ENCODE results near the gene LAMTOR2.

The LAMTOR2 gene

GRCh38 chr1:156020293-156021092 is 34.1 kb upstream of the LAMTOR2 start, which contains the start of gene SSR2:
Gene SSR2 (minus strand): TSS chr1:156020951. CDS start chr1:156020167, 784 bp downstream.
- Histone ChIP-seq H3K79me2 (ENCODE audit: control insufficient read depth, low read length) (peaks cover 31% of the 10 kb centered on the region), H4K20me1 (ENCODE audit: control insufficient read depth, insufficient read depth, low read depth, low read length) (no peaks in the 10 kb centered on the region), H3K9me2 (replicated peaks; ENCODE audit: control insufficient read depth, low read length) (no peaks in the 10 kb centered on the region), H3K9me3 (ENCODE audit: control insufficient read depth, insufficient read depth, low read length) (no peaks in the 10 kb centered on the region), H3K36me3 (ENCODE audit: control insufficient read depth, low read length) (peaks cover 38% of the 10 kb centered on the region), H3K27me3 (ENCODE audit: control insufficient read depth, low read length) (no peaks in the 10 kb centered on the region), H3K4me3 (ENCODE audit: low read length) (peak within 1 kb of the TSS; percentile 91), H3K4me1 (ENCODE audit: control insufficient read depth, low read length) (peaks cover 19% of the 10 kb centered on the region), H3K4me2 (ENCODE audit: low read length) (peak within 1 kb of the TSS; percentile 95), H3K27ac (ENCODE audit: low read depth, low read length) (no peak within 1 kb of the TSS), H3F3A (ENCODE audit: control insufficient read depth, insufficient read depth) (no peaks in the 10 kb centered on the region)
- no peak for TF ChIP-seq CTCF (IDR thresholded peaks at IDR 0.05; ENCODE audit: low read depth, low read length, poor library complexity, severe bottlenecking)
- no peak for TF ChIP-seq EZH2phosphoT487 (IDR thresholded peaks at IDR 0.05; ENCODE audit: borderline replicate concordance, low read length)

- Histone ChIP-seq H3K4me1 (ENCODE audit: control insufficient read depth, low read length) (peaks cover 21% of the 10 kb centered on the region), H3K9me3 (ENCODE audit: control insufficient read depth, insufficient read depth, low read length) (no peaks in the 10 kb centered on the region), H3K79me2 (ENCODE audit: control insufficient read depth, low read length) (peaks cover 31% of the 10 kb centered on the region), H3F3A (ENCODE audit: control insufficient read depth, insufficient read depth) (no peaks in the 10 kb centered on the region), H3K27ac (ENCODE audit: low read depth, low read length) (no peak overlapping the region), H3K4me2 (ENCODE audit: low read length) (peak overlapping the region; percentile 95), H4K20me1 (ENCODE audit: control insufficient read depth, insufficient read depth, low read depth, low read length) (no peaks in the 10 kb centered on the region), H3K4me3 (ENCODE audit: low read length) (peak overlapping the region; percentile 91), H3K27me3 (ENCODE audit: control insufficient read depth, low read length) (no peaks in the 10 kb centered on the region), H3K9me2 (replicated peaks; ENCODE audit: control insufficient read depth, low read length) (no peaks in the 10 kb centered on the region), H3K36me3 (ENCODE audit: control insufficient read depth, low read length) (peaks cover 33% of the 10 kb centered on the region)
- TF ChIP-seq EZH2phosphoT487 (IDR thresholded peaks at IDR 0.05; ENCODE audit: borderline replicate concordance, low read length), result no peak
- no peak for TF ChIP-seq CTCF (IDR thresholded peaks at IDR 0.05; ENCODE audit: low read depth, low read length, poor library complexity, severe bottlenecking)
Observed at GRCh38 chr1:156021093-156021428, 33.5 kb upstream of the LAMTOR2 start.

GRCh38 chr1:156021954-156022353 is 32.6 kb upstream of the LAMTOR2 start:
- Histone ChIP-seq H3K9me3 (ENCODE audit: control insufficient read depth, insufficient read depth, low read length) (no peaks in the 10 kb centered on the region), H3K27ac (ENCODE audit: low read depth, low read length) (no peak overlapping the region), H3K79me2 (ENCODE audit: control insufficient read depth, low read length) (peaks cover 31% of the 10 kb centered on the region), H3K27me3 (ENCODE audit: control insufficient read depth, low read length) (no peaks in the 10 kb centered on the region), H3K9me2 (replicated peaks; ENCODE audit: control insufficient read depth, low read length) (no peaks in the 10 kb centered on the region), H3K4me2 (ENCODE audit: low read length) (no peak overlapping the region), H3K4me3 (ENCODE audit: low read length) (no peak overlapping the region), H3K36me3 (ENCODE audit: control insufficient read depth, low read length) (peaks cover 28% of the 10 kb centered on the region), H3F3A (ENCODE audit: control insufficient read depth, insufficient read depth) (no peaks in the 10 kb centered on the region), H3K4me1 (ENCODE audit: control insufficient read depth, low read length) (peaks cover 22% of the 10 kb centered on the region), H4K20me1 (ENCODE audit: control insufficient read depth, insufficient read depth, low read depth, low read length) (no peaks in the 10 kb centered on the region)
- TF ChIP-seq CTCF (IDR thresholded peaks at IDR 0.05; ENCODE audit: low read depth, low read length, poor library complexity, severe bottlenecking), result no peak
- no peak for TF ChIP-seq EZH2phosphoT487 (IDR thresholded peaks at IDR 0.05; ENCODE audit: borderline replicate concordance, low read length)

Data from DOHH2 (cell line).